GM21526 (cell line): ENCODE measurements around the gene TCF3.
"Not testable (repeated sequence)": the region's sequence is repeated elsewhere in the genome, so short reads cannot be mapped to it uniquely, and the experiment has no call there.

Experiments
- ATAC-seq: cut with Tn5 transposase; IDR thresholded peaks from one replicate; pipeline ENCODE4 v1.9.1; 2021; ENCODE audit warnings: moderate library complexity; ENCODE audit not compliant: unreplicated experiment, low FRiP score

Gene TCF3

GRCh38 chr19:1654178-1654792 lies 1.9 kb upstream of the TCF3 start:
- ATAC-seq, result no peak

- no peak for ATAC-seq
Observed at GRCh38 chr19:1653300-1653628, 849 bp upstream of the TCF3 start.

GRCh38 chr19:1651568-1652291 lies 685 bp downstream of the TCF3 start:
- no peak for ATAC-seq

DNA sequence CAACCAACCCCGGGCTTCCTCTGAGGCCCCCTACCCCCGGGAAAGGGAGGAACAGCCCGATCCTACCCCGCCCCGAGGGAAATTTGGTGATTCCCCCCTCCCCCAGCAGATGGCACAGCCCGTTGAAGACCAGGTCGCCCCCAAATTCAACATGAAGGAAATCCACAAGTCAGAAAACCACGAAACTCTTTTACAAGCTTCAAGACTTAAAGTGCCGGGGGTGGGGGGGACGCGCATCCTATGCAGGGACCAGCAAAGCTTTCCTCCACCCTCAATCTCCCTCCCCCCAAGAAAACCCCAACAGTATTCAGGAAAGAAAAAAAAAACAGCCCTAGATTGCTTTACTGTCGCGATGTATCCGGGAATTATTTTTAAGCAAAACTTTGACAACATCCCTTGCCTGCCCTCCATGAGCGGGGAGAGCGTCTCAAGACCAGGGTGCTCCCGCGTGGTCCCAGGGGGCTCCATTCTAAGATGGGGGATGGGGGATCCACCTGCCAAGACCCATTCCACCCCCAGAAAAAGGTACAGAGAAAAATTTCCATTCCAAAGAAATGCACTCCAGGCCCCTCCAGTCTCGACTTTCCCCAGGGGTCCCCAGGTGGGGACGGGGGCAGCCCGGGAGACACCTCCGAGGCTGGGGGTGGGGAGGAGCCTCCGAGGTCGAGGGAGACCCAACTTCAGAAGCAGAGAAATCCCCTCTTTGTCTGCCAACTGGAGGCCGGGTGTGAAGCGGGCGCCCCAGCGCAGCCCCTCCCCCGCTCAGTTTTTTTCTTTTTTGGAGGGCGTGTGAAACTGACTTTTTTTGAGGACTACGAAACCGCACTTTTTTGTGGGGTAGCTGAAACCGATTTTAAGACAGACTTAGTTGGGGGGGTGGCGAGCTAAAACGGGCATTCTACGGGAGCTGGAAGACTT lies 1.5 kb downstream of the TCF3 start:
- ATAC-seq, result no peak

- no peak for ATAC-seq
Observed at GRCh38 chr19:1649706-1650649, 2.4 kb downstream of the TCF3 start.

DNA sequence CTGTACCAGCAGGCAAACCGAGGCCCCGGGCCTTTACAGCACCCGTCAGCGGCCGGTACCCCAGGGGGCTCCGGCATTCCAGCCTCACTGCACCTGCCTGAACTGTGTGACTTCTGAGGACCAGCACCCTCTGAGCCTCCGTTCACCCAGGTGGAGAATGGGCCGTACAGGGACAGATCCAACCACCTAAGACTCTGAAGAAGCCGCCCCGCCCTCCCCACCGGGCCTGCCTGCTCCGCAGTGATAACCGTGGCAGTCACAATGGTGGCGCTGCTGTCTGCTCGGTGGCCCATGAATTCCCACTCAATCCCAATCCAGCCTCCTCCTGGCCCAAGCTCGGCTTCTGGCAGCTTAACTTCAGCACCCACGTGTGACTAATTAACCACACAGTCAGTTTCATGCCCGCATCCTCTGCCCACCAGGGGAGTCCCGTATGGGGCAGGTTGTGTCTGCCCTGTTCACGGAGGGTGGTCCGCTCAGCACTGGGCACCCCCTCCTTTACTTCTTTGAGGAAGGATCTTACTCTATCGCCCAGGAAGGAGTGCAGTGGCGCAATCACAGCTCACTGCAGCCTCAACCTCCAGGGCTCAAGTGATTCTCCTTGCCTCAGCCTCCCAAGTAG lies 3.4 kb downstream of the TCF3 start:
- no peak for ATAC-seq

- ATAC-seq, result no peak
Observed at GRCh38 chr19:1648459-1648849, 4.0 kb downstream of the TCF3 start.

- no peak for ATAC-seq
Observed at GRCh38 chr19:1647501-1648458, 4.6 kb downstream of the TCF3 start.

DNA sequence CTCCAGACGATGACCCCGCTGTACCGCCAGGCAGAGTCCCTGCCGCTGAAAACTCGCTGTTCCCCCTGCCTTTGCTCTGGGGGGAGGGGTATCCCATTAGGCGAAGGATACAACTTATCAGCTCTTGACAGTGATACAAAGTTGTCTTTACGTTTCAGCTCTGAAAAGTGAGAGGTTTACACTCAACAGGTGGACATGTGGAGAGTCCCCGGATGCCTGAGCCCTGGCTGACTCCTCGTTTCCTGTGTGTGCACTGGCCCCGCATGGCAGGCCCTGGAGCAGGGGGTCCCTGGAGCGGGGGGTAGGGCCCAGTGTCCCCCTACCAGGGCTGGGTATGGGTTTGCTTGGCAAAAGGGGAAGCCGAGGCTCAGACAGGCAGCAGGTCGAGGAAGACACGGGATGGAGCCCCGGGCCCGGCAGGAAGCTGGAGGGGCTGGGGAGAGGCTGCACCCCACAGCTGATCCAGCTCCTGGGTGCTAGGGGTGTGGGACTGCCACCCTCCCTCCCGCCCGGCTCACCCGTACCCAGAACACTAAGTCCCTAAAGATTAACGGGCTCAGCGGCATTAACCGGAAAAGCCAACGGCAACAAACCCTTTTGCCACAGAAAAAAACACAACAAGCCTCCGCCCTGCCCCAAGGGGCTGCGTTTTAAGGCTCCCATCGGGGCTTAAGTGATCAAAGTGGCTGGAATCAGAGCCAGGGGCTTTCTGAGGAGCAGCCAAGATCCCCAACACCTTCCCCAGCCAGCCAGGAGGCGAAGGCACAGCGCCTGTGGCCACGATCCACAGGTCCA lies 5.6 kb downstream of the TCF3 start:
- no peak for ATAC-seq

DNA sequence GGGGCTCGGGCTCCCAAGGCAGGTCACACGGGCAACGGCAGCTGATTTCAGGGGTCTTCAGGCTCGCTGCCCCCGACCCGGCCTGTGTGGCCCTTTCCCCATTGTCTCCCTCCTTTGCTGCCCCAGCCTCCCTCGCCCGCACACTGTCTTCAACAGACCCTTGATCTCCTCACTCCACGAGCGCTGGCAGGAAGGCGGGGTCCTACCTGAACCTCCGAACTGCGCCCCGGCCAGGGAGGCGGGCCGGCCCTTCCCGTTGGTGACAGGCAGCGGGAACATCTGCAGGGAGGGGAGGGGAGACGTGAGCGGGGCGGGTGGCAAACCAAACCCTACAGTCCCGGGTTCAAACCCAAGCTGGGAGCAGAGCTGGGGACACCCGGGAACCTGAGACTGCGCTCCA lies 6.3 kb downstream of the TCF3 start:
- no peak for ATAC-seq

DNA sequence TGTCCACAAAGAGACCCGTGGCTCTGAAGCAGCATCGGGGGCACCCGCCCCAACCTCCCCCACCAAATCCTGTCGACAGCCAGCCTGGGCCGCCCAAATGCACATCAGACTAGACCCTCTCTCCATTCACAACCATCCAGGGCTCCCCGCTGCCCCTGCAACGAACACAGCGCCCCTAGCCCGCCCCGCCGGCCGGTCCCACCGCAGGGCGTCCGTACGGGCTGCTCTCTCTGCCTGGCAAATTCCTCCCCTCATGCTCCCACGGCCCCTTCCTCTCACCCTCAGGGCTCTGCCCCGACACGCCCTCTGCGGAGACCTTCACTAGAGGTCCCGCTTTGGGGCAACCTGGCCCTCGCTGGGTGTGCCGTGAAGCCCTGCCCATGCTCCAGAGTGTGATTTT lies 7.1 kb downstream of the TCF3 start:
- no peak for ATAC-seq

GRCh38 chr19:1644070-1644469 lies 8.3 kb downstream of the TCF3 start:
- ATAC-seq, result no peak

DNA sequence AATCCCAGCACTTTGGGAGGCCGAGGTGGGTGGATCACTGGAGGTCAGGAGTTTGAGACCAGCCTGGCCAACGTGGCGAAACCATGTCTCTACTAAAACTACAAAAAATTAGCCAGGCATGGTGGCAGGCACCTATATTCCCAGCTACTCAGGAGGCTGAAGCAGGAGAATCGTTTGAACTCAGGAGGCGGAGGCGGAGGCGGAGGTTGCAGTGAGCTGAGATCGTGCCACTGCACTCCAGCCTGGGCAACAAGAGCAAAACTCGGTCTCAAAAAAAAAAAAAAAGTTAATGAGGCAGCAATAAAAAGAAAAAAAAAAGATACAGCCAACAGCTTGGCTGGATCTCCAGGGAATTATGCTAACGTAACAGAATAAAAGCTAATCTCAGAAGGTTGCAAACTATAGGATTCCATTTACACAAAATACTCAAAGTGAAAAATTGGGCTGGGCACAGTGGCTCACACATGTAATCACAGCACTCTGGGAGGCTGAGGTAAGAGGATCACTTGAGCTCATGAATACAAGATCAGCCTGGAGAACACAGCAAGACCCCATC lies 11.4 kb downstream of the TCF3 start:
- not testable (repeated sequence) for ATAC-seq

DNA sequence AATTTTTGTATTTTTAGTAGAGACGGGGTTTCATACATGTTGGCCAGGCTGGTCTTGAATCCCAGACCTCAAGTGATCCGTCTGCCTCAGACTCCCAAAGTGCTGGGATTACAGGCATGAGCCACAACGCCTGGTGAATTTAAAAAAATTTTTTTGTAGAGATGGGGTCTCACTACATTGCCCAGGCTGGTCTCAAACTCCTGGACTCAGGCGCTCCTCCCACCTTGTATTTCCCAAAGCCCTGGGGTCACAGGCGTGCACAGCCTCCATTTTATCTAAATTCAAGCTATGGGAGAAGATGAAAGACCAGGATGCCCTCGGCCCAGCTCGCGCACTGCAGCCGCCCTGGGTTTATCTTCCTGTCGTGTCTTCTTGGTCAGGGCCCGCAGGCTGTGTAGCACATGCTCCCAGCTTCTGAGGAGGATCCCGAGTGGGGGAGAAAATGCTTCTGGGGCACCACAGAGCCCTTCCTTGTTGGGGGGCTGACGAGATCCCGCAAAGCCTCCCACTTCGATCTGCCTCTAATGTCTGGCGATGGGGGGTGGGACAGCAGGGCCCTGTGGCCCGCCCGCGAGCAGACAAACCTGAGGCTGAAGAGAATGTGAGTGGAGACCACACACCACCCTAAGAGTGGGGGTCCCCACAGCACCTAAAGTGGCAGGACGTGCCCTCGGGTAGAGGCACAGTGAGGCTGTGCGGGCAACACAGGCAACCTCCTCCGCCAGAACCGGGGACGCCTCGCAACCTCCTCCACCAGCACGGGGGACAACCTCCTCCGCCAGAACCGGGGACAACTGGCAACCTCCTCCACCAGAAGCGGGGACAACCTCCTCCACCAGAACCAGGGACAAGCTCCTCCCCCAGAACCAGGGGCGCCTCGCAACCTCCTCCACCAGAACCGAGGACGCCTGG lies 15.8 kb downstream of the TCF3 start:
- no peak for ATAC-seq

DNA sequence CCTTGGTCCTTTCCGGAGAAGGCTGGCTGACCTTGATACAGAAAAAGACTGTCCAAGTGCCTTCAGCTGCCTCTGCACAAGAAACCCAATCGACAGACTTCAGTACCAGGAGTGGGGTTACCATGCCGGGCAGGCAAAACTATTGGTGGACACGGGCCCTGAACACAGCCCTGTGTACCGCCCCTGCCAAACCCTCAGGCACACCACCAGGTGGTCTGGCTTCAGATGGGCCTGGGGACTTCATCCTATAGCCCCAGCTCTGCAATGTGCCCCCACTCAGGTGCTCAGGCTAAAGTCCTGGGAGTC lies 17.5 kb downstream of the TCF3 start:
- ATAC-seq, result no peak

DNA sequence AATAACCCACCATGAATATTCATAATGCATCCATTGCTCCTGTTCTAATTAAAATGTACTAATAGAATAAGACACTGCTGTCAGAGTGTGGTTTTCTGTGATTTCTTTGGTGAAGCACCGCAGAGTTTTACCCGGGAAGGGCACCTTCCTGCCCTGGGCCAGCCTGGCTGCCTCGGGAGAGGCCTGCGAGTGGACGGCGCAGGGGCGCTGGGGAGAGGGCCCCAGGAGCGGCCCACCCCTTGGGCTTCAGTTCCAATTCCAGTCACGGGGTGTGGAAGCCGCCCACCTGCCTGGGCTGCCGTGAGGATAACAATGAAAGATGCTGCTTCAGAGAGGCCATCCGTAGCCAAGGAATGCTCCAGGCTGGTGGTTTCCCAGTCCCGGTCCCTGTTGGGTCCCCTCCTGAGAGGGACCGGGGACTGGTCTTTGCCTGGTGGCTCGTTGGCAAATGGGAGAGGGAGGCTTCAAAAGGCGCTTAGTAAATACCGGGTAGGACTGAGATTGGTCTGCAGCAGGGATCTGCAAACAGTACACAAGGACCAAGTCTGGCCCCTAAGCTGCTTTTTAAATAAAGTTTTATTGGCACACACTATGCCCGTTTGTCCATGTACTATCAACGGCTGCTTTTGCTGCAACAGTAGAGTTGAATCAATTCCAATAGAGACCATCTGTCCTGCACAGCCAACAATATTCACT lies 18.0 kb downstream of the TCF3 start:
- ATAC-seq, result no peak
